ENCODE measurements around the gene CER1.
A peak's percentile ranks its signal among the peaks of the same experiment; 100 is the strongest.

CER1 gene

DNA sequence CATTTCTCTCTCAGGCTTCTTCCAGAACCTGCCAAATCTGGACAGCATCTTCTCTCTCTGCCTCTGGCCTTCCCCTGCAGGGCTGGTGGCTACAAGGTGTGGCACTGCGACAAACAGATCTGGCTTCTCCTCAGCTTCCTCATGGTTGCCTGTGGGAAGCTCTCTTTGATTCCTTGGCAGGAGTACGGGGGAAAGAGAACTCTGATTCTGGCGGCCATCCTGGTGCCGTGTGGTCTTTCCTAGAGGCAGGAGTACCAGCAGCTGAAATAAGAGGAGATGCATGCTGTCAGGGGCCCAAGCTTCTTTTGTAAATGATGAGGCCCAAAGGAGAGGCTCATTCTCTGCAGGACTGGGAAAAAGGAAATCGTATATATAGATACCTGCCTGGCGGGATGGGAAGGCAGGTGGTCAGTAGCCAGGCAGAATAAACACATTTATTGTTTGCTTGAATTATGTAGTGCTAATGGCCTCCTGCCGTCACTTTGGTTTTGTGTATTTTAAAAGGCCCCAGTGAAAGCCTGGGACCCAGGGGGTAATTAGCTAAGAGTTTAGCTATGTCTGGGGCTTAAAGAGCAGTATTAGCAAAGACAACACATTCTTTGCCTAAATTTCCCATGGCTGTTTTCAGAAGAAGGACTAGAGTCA lies at the start of gene CER1:
Gene CER1, minus strand, starts transcription at position 343 of the 645 bp plus-strand sequence. Its CDS starts 61 bp downstream, at position 282.
- DNase-seq (ENCODE audit: low spot score): no peak

- no peak for DNase-seq (ENCODE audit: low spot score)
These were observed 48.1 kb upstream of the CER1 start for GRCh38 chr9:14770592-14770991.

GRCh38 chr9:14769230-14769571 lies 46.7 kb upstream of the CER1 start:
- DNase-seq (ENCODE audit: low spot score): no peak

DNA sequence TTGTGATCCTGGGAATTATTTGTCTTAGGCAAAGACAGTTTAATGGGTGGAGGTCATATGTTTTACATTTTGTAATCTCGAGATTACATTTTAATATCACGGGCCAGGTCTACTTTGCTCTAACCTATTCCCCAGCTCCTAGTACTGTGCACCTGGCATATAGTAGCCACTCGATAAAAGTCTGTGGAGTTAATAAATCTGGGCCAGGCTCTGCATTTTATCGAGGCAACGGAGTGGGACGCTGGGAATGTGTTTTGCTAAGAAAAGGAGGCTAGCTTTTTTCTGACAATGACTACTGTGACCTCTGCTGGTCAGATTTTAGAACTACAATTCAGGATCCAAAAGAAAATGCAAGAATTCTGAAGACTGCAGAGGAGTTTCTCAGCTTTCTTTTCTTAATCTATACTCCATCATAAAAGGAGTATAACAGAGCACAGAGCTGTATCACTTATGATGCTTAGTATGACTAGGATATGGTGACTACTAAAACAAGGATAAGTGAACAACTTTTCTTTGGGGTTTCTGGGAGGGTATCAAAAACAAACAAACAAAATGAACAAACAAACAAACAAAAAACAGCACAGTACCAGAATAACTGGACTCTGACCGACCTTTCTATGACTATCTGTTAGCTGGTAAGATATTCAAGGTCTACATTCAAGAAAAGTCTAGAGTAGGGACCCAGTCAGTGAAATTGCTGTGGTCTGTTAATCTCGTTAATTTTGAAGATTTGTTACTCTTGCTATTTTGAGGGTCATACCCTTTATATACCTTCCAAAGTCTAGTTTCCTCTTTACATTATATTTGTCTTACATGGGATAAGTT lies 46.1 kb upstream of the CER1 start:
- DNase-seq (ENCODE audit: low spot score): peak; percentile 57

DNA sequence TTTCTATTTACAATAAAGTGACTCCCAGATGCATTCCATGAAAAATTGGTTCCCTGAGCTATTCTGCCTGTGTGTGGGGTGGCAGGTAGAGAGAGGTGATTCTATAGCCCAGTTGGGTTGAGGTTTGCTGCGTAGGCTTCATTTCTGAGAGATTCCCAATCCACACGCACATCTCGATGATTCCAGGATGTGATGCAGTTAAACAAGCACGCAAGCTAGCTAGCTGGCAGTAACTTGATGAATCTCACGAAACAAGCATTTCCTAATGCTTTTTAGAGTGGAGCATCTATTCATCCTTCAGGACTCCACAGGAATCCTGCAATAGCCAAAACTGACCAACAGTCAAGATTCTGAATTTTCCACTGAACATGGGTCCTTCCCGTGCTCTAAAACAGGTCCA lies 43.8 kb upstream of the CER1 start:
- DNase-seq (ENCODE audit: low spot score): peak; percentile 42

DNA sequence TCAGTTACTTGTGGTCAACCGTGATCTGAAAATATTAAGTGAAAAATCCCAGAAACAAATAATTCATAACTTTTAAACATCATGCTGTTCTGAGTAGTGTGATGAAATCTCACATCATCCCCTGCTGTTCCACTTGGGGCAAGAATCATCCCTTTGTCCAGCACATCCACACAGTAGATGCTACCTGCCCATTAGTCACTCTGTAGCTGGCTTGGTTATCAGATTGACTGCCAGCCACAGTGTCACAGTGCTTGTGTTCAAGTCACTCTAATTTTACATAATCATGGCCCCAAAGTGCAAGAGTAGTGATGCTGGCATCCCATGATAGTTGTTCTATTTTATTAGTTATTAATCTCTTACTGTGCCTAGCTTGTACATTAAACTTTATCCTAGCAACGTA lies 39.1 kb upstream of the CER1 start:
- no peak for DNase-seq (ENCODE audit: low spot score)

DNA sequence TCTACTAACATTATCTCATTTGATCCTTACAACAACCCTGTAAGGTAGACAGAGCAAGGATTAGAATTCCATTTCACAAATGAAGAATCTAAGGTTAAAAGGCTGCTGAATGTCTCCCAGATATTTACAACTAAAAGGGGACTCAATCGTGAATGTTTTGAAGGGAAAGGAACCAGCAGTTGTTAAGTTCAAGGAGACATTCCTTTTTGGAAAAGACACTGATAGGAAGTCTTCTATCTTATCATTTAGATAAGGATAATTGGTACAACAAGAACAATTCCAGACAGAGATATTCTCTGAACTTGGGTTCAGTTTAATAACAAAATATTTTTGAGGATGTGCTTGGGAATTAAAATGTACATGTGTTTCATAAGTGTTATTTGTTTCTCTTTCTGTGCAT lies 37.5 kb upstream of the CER1 start:
- no peak for DNase-seq (ENCODE audit: low spot score)

GRCh38 chr9:14756291-14756690 lies 33.8 kb upstream of the CER1 start:
- DNase-seq (ENCODE audit: low spot score): no peak

DNA sequence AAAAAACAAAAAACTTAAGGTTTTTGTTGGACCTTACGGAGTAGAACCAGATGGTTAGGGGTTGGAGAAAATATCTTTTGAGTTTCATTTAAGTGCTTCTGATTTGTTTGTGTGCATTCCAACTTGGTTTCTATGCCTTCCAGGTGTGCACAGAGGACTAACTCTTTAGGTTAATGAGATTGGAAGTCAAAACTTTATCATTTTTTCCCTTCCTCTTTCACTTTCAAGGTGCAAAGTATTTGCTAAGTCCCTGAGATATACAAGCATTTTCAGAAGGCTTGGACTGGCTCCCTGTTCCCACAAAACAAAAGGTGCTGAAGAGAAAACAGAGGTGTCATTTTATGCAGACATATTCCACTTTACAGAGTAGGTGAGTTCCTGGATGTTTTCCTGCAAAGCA lies 30.3 kb upstream of the CER1 start:
- DNase-seq (ENCODE audit: low spot score): no peak

DNA sequence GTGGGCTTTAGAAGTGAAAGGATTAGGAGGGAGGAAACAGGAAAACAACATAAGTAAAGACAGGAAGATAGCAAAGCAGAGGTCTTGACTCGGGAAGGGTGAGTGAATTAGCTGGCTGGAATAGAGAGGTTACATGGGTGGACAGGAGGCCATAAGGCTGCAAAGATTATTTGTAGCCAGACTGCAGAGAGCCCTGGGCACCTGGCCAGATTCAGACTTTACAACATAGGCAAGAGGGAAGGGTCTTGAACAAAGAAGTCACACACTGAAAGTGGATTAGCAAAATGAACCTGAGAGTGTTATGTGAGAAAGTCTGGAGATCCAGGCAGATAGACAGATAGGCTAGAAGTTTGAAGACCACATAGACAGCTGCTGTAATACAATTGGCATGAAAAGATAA lies 29.7 kb upstream of the CER1 start:
- no peak for DNase-seq (ENCODE audit: low spot score)

DNA sequence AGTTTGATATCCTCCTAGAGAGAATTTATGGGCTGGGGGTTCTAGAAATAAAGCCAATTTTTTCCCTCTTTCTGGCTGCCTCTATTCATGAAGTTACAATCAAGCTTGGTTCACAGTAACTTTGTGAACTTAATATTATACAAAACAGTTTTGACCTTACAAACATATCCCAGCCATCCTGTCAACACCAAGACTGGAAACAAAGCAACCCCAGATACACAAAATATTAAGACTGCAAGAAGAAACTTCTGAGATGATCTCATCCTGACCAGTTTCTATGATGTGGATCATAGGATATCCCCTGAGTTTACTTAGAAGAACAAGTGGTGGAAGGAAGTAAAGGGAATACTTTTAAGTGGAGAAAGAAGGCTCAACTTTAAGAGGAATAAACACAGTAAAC lies 28.3 kb upstream of the CER1 start:
- no peak for DNase-seq (ENCODE audit: low spot score)

DNA sequence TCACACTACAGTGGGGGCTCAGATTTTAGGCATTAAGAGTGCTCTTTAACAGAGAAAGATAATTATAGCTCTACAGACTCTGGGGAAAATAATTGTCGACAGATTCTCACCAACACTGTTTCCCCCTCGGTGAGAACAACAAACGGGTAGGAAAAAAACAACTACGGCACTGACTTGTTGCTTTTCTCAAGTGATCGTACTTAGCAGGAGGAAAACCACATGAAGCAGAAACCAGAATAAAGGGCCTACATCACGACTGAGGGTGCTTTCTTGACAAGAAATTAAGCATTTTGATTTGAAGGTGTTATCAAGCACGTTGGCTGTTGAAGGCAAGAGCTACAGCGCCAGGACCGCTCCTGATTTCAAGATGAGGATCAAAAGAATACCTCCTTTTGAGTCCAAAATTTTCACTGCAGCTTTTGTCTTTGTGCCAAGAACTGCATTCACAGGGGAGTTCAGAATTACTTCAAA lies 27.2 kb upstream of the CER1 start:
- no peak for DNase-seq (ENCODE audit: low spot score)

GRCh38 chr9:14748373-14748772 lies 25.8 kb upstream of the CER1 start:
- no peak for DNase-seq (ENCODE audit: low spot score)

- no peak for DNase-seq (ENCODE audit: low spot score)
These were observed 24.6 kb upstream of the CER1 start for GRCh38 chr9:14747111-14747510.

- DNase-seq (ENCODE audit: low spot score): no peak
These were observed 24.1 kb upstream of the CER1 start for GRCh38 chr9:14746626-14747025.

GRCh38 chr9:14744768-14745167 lies 22.2 kb upstream of the CER1 start:
- no peak for DNase-seq (ENCODE audit: low spot score)

- DNase-seq (ENCODE audit: low spot score): no peak
These were observed 18.8 kb upstream of the CER1 start for GRCh38 chr9:14741369-14741768.

DNA sequence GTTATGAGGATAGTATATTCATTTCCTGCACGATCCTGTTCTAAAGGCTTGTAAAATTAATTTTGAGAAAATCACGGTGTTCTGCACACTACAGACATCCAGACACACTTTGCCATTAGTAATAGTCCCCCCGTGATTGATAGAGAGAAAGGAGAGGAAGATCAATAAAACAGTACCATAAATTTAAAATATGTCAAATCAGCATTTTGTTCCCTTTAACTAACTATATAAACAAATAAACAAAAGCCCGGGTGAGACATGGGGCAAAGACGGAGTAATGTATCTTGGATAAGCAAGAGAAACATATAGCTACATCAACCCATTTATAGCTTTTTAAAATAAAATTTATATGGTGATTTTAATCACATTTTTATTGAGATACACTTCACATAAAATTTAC lies 10.6 kb upstream of the CER1 start:
- no peak for DNase-seq (ENCODE audit: low spot score)

DNA sequence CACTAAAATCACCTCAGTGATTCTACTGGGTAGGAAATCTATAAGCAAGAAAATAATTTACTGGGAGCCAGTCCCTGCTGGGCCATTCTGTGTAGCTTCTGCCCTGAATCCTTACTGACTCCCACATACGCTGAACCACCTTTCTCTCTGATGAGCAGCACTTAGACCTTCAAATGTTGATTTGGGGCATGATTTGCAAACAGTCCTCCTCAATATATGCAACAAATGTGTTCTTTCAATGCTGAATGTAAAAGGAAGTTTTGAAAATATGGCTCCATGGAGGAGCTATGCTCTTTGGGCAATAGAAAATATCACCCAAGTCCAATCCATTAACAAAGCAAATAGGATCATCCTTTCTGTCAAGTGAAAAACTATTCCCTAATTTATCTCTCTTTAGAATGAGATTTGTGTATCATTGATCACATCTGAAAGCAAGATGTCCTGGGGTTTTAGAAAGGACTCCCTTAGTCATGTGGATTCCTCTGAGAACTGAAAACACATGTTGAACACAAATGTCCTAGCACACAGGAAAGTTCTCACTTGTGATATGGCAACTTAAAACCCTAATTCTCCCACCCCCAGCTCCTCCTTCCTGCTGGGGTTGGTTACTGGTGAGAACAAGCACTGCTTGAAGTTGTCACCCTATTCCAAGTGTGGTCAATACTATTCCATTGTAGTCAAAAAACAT lies 8.9 kb upstream of the CER1 start:
- no peak for DNase-seq (ENCODE audit: low spot score)

- DNase-seq (ENCODE audit: low spot score): no peak
These were observed 7.9 kb upstream of the CER1 start for GRCh38 chr9:14730461-14730898.

DNA sequence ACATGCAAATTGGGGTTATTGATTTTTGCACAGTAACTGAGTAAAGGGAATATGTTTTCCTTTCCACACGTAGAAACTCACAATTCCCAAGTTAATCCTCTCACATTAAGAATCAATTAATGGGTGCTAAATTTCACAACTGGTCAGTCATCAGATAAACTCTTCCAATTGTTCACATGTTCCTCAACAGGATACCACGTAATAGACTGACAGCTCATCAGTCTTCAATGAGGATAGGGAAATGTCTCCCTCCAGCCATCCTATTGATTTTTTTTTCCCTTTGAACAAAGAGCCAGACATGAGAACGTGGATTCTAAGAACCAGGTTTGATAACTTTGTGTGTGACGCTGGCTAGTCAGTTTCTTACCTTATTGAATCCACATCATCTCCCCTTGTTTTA lies 768 bp upstream of the CER1 start:
- DNase-seq (ENCODE audit: low spot score): no peak

DNA sequence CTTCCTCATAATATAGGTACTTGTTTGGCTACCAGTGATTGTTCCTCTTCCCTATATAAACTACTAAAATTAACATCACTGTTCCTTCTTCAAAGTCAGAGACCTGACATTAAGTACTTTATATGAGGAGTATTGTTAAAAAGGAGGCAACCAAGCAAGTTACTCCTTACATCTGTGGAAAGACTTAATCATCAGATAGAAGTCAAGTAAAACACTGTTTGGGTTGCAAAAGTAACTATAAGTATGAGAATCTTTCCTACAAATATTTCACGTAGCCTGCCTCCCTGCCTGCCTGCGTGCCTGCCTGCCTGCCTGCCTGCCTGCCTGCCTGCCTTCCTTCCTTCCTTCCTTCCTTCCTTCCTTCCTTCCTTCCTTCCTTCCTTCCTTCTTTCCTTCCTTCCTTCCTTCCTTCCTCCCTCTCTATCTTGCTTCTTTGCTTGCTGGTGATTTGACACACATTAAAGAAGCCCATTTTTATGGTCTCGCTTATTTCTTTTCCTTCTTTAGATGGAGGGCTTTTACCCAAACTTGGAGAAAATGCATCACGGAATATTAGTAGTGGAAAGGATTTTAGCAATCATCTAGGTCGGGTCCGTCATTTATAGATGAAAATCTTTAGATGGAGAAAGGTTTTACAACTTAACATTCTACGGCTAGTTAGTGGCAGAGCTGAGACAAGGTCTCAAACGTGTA lies 3.2 kb downstream of the CER1 start:
- DNase-seq (ENCODE audit: low spot score): no peak

- no peak for DNase-seq (ENCODE audit: low spot score)
These were observed 7.4 kb downstream of the CER1 start for GRCh38 chr9:14715102-14715501.
